GM19238 (cell line): ENCODE measurements around the gene SERPINA6.
"Not testable (repeated sequence)": the region's sequence is repeated elsewhere in the genome, so short reads cannot be mapped to it uniquely, and the experiment has no call there.

Experiments used
- DNase-seq: peaks from one replicate; pipeline ENCODE4 v3.0.0; 2011; ENCODE audit warnings: low spot score; ENCODE audit not compliant: insufficient read length

The SERPINA6 gene

GRCh38 chr14:94354638-94355185 lies 31.6 kb upstream of the SERPINA6 start:
- DNase-seq = no peak

GRCh38 chr14:94354190-94354589 lies 31.1 kb upstream of the SERPINA6 start:
- DNase-seq = not testable (repeated sequence)

GRCh38 chr14:94349276-94349675 lies 26.1 kb upstream of the SERPINA6 start:
- DNase-seq = no peak

- DNase-seq = no peak
Observed at GRCh38 chr14:94348836-94349235, 25.7 kb upstream of the SERPINA6 start.

GRCh38 chr14:94346841-94347240 lies 23.7 kb upstream of the SERPINA6 start:
- no peak for DNase-seq

- DNase-seq = not testable (repeated sequence)
Observed at GRCh38 chr14:94346065-94346786, 23.1 kb upstream of the SERPINA6 start.

GRCh38 chr14:94345344-94346064 lies 22.4 kb upstream of the SERPINA6 start:
- DNase-seq = no peak

- no peak for DNase-seq
Observed at GRCh38 chr14:94344389-94344788, 21.3 kb upstream of the SERPINA6 start.

- no peak for DNase-seq
Observed at GRCh38 chr14:94343238-94344005, 20.3 kb upstream of the SERPINA6 start.

GRCh38 chr14:94342334-94342934 lies 19.3 kb upstream of the SERPINA6 start:
- no peak for DNase-seq

GRCh38 chr14:94341656-94342333 lies 18.7 kb upstream of the SERPINA6 start:
- no peak for DNase-seq

- no peak for DNase-seq
Observed at GRCh38 chr14:94340533-94340932, 17.4 kb upstream of the SERPINA6 start.

GRCh38 chr14:94338023-94338422 lies 14.9 kb upstream of the SERPINA6 start:
- no peak for DNase-seq

- DNase-seq = no peak
Observed at GRCh38 chr14:94337274-94337673, 14.1 kb upstream of the SERPINA6 start.

- DNase-seq = no peak
Observed at GRCh38 chr14:94334872-94335271, 11.7 kb upstream of the SERPINA6 start.

GRCh38 chr14:94332587-94332986 lies 9.5 kb upstream of the SERPINA6 start:
- no peak for DNase-seq

GRCh38 chr14:94332063-94332583 lies 9.0 kb upstream of the SERPINA6 start:
- no peak for DNase-seq

GRCh38 chr14:94331462-94331861 lies 8.3 kb upstream of the SERPINA6 start:
- DNase-seq = no peak

- DNase-seq = no peak
Observed at GRCh38 chr14:94330857-94331256, 7.7 kb upstream of the SERPINA6 start.

GRCh38 chr14:94330432-94330831 lies 7.3 kb upstream of the SERPINA6 start:
- no peak for DNase-seq

GRCh38 chr14:94329857-94330256 lies 6.7 kb upstream of the SERPINA6 start:
- no peak for DNase-seq
